IPS-18c (cell line): ENCODE data around the gene ALDH2.
"Not testable (repeated sequence)": the region's sequence is repeated elsewhere in the genome, so short reads cannot be mapped to it uniquely, and the experiment has no call there.

Source experiments
- H3K4me3 ChIP-seq: 2 replicates; pipeline ENCODE4 v1.7.0; 2013; ENCODE audit warnings: low read depth, mild to moderate bottlenecking, low read length, moderate library complexity; ENCODE audit not compliant: insufficient read depth
- H3K9me3 ChIP-seq: one replicate; pipeline ENCODE4 v1.6.1; 2013; ENCODE audit warnings: mild to moderate bottlenecking, low read length, moderate library complexity; ENCODE audit not compliant: control insufficient read depth, insufficient read depth

Gene ALDH2

GRCh38 chr12:111756196-111756595, 10.5 kb upstream of the ALDH2 start:
- no peaks in the 10 kb centered on the region for H3K9me3 ChIP-seq
- H3K4me3 ChIP-seq, result no peak overlapping the region

DNA sequence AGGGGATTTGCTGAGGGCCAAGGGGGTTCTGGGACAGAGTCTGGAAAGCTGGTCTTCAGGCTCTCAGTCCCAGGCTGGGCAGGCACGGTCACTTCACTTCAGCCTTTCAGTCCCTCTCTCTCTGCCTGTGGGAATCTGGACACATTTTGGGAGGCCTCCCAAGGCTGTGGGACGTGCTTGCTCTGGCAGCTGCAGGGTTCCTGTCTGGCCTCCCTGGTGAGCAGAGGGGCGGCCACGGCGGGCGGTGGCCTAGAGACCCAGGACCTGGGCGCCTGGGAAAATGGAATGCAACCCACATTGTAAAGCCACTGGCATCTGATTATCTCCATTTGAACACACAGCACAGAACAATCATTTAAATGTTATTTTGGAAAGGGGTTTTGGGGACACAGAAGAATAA, 10.1 kb upstream of the ALDH2 start:
- Histone ChIP-seq H3K9me3 (no peaks in the 10 kb centered on the region), H3K4me3 (no peak overlapping the region)

- Histone ChIP-seq H3K9me3 (no peaks in the 10 kb centered on the region), H3K4me3 (no peak overlapping the region)
Observed at GRCh38 chr12:111757361-111758119, 9.2 kb upstream of the ALDH2 start.

GRCh38 chr12:111758120-111758561, 8.6 kb upstream of the ALDH2 start:
- Histone ChIP-seq H3K9me3 (no peaks in the 10 kb centered on the region), H3K4me3 (no peak overlapping the region; the same call in 1 of the 2 replicates)

DNA sequence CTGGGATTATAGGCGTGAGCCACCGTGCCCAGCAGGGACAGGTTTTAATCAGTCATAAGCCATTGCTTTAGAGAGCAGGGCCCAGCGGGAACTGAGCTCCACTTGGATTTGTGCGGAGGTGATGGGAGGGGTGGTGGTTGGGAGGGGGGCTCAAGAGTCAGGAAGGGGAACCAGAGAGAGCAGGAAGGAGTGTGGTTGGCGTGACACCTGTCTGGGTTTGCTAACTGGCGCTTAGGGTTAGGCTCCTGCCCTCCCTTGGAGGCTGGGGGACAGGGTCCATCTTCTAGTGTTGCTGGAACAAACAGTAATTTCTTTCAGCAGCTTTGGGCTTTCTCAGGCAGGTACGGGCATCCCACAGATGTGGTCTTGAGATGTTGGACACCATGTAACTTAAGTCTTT, 7.5 kb upstream of the ALDH2 start:
- Histone ChIP-seq H3K4me3 (no peak overlapping the region), H3K9me3 (no peaks in the 10 kb centered on the region)

- H3K9me3 ChIP-seq, result no peaks in the 10 kb centered on the region
- H3K4me3 ChIP-seq, result no peak overlapping the region
Observed at GRCh38 chr12:111759991-111760390, 6.7 kb upstream of the ALDH2 start.

DNA sequence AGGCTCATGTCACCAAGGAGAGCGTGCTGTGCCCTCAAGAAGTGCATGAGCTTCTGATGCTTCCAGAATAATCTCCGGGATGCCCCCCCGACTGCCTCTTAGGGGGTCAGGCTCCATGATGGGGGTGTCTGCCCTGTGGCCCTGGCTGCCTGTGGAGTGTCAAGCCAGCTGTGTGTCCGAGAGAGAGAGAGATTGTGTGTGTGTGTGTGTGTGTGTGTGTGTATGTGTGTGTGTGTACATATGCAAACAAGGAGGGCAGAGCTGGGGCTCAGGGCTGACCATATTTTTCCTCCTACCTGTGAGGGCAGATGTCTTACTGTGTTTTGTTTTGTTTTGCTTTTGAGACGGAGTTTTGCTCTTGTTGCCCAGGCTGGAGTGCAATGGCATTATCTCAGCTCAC, 5.6 kb upstream of the ALDH2 start:
- H3K9me3 ChIP-seq, result no peaks in the 10 kb centered on the region
- no peak overlapping the region for H3K4me3 ChIP-seq

DNA sequence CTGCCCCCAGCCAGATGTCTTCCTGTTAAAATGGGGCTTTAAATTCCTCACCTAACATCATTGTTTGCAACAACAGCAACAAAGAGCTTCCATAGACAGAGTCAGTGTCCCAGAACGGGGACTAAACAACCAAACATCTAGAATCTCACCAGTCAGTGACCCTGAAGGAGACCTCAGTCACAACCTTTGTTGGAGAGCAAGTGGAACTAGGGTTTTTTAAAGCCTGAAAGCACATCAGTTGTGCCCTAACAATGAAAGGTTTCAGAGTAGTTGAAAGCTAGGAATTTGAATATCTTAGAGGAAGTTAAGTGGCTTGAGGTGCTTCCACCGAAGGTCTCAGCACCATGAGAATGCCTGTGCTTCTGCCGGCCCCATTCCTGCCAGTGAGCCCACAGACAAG, 5.0 kb upstream of the ALDH2 start:
- Histone ChIP-seq H3K9me3 (no peaks in the 10 kb centered on the region), H3K4me3 (no peak overlapping the region)

DNA sequence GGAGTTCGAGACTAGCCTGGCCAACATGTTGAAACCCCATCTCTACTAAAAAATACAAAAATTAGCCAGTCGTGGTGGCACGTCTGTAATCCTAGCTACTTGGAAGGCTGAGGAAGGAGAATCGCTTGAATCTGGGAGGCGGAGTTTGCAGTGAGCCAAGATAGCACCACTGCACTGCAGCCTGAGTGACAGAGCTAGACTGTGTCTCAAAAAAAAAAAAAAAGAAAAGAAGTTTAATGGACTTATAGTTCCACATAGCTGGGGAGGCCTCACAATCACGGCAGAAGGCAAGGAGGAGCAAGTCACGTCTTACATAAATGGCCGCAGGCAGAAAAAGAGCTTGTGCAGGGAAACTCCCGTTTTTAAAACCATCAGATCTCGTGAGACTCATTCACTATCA, 3.2 kb upstream of the ALDH2 start:
- not testable (repeated sequence) for H3K9me3 ChIP-seq, H3K4me3 ChIP-seq

GRCh38 chr12:111764120-111764821, 2.5 kb upstream of the ALDH2 start:
- Histone ChIP-seq H3K4me3 (no peak overlapping the region), H3K9me3 (no peaks in the 10 kb centered on the region)

GRCh38 chr12:111767362-111768158, 827 bp downstream of the ALDH2 start:
- Histone ChIP-seq H3K4me3 (peak overlapping the region; percentile 76), H3K9me3 (no peaks in the 10 kb centered on the region)

- H3K9me3 ChIP-seq, result no peaks in the 10 kb centered on the region
- peak overlapping the region; percentile 76 for H3K4me3 ChIP-seq
Observed at GRCh38 chr12:111768159-111768895, 1.6 kb downstream of the ALDH2 start.

DNA sequence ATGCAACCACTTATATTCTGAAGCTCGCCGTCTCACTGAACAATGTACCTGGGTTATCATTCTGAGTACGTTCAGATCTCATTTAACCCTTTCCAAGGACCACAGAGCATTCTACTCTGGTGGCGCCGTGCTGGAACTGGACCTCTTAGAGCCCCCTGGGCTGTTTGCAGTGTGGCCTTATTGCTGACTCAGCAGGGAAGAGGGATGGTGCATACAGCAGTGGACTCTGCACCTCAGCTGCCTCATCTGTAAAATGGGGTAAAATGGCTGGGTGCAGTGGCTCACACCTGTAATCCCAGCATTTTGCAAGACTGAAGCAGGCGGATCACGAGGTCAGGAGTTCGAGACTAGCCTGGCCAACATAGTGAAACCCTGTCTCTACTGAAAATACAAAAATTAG, 2.9 kb downstream of the ALDH2 start:
- H3K4me3 ChIP-seq, result no peak overlapping the region

DNA sequence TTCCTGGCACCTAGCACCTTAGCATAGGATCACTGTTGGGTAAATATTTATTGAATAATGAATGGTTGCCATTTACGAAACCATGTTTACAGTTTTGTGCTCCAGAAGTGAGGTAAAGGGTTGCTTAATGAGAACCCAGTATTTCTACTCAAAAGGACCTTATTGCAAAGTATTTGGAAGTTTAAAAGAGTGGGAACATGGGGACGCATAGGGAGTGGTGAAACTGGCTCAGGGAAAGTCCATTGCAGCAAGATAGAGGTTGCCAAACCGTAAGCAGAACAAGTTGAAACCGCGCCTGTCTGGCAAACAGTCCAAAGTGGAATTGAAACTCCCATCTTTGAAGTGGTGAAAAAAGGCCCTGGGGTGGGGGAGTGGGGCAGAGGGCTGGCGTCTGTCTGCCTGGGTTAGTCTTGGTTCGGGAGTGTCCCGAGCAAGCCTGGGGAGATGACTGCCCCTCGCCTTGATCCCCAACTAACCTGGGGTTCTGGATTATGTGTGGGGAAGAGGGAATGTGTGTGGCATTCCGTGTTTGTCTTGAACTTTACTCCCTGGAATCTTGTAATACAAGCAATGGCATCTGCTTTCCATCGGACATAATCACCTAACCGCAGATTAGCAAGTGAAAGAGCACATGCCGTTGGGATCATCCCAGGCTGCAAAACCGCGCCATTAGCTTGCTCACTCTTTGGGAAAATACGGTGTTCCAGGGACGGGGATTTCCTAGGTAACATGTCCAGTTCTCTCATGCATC, 7.2 kb downstream of the ALDH2 start:
- no peak overlapping the region for H3K4me3 ChIP-seq
- H3K9me3 ChIP-seq, result no peaks in the 10 kb centered on the region

More for the DNA sequence above, 2.9 kb downstream of the ALDH2 start:
- H3K9me3 ChIP-seq, result no peaks in the 10 kb centered on the region

GRCh38 chr12:111775205-111776193, 8.8 kb downstream of the ALDH2 start:
- Histone ChIP-seq H3K4me3 (no peak overlapping the region), H3K9me3 (no peaks in the 10 kb centered on the region)
